SK-MEL-5 (cell line): ENCODE results near the gene PKD1. TPM values are rescaled to one million over a fixed set of nuclear protein-coding genes. Genes with fewer than 3 reads are reported as not detected.
"Not testable (repeated sequence)": the region's sequence is repeated elsewhere in the genome, so short reads cannot be mapped to it uniquely, and the experiment has no call there.

Experiments
- DNase-seq: peaks from one replicate; pipeline ENCODE4 v3.0.0-alpha.2; 2016; ENCODE audit warnings: low read depth, low spot score
- in situ Hi-C: cut with HindIII; loops from 2 replicates; pipeline ENCODE4 v1.10.0; 2016; ENCODE audit warnings: low sequenced_read_pairs, high pct_unique_total_duplicates, low pct_unique_long_range_greater_than_20kb
- total RNA-seq: library from RNA; depleted of rRNA; stranded (reverse); fragments of >200 nt; shearing (Covaris generic); gene quantifications from 2 replicates; pipeline ENCODE4 v1.2.3, GENCODE V29; 2014

PKD1 gene
- total RNA-seq, 1 experiment from 2014 or later = 18.8 TPM

GRCh38 chr16:2105769-2106168, 29.9 kb downstream of the PKD1 start:
- not testable (repeated sequence) for DNase-seq

DNA sequence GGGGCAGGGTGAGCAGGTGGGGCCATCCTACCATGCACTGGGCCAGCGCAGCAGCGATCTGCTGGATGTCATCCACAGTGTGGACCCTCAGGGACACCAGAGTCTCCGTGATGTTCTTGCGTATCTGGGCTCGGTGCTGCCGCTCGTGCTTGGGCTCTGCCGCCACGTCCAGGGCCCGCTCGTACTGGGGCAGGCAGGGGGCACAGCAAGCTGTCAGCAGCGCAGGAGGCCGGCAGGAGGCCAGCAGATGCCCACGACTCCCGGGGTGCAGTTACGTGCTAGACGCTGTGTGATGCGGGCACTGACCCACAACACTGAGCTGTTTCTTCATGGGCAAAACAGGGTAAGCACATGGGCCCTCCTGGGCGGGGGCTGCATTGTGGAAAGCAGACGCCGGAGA, 30.4 kb downstream of the PKD1 start:
- in situ Hi-C loops = not testable (repeated sequence)

More at GRCh38 chr16:2105769-2106168, 29.9 kb downstream of the PKD1 start:
- in situ Hi-C loops = not testable (repeated sequence)

DNA sequence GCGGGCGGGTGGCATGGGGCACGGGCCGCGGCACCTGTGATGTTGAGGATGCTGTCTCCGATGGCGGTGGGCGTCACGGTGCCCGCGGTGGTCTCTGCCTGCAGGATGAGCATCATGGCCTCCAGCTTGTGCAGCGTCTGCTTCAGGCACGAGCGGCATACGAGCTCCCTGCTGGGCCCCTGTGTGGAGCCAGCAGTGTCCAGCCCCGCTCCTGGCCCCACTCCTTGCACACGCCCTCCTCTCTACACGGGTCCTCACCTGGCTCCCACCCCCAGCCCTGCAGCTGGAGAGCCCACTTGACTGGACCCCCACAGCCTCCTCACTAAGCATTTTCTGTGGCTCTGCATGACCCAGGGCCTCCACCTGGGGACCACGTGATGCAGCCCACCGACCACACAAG, 31.2 kb downstream of the PKD1 start:
- DNase-seq, in situ Hi-C loops: not testable (repeated sequence)

More for the DNA sequence above, 30.4 kb downstream of the PKD1 start:
- not testable (repeated sequence) for DNase-seq

DNA sequence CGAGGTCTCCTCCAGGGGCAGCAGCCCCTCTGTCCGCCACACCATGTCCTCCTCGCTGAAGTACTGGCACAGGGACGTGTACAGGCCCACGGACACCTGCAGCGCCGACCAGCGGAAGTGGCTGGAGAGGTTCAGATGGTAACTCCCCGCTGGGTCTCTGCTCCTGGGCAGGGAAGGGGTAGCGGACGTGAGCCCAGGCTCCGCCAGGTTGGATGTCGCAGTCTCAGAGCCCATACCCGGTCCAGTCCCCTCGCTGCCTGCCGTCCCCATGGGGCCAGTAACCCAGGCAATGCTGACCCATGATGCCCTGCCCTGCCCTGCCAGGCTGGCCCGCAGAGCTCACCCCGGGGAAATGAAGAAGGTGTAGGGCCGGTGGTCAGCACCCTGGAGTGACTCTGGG, 33.2 kb downstream of the PKD1 start:
- in situ Hi-C loops = no loop called here
- DNase-seq = no peak

DNA sequence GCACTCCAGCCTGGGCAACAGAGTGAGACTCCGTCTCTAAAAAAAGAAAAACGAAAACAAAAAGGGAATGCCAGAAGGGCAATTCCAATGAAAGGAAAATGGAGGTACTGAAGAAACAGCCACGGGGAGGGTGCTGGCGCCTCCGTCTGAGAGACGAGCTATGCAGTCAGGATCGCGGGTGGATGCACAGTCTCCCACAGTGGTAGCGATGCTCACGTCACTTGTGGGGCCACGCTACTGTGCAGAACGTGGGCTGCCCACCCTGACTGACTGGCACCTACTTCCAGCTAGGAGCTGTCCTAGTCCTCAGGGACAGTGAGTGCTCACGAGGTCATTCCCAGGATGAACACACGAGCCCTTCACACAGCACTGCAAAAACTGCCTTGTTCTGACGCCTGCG, 34.1 kb downstream of the PKD1 start:
- in situ Hi-C loops, DNase-seq: not testable (repeated sequence)

DNA sequence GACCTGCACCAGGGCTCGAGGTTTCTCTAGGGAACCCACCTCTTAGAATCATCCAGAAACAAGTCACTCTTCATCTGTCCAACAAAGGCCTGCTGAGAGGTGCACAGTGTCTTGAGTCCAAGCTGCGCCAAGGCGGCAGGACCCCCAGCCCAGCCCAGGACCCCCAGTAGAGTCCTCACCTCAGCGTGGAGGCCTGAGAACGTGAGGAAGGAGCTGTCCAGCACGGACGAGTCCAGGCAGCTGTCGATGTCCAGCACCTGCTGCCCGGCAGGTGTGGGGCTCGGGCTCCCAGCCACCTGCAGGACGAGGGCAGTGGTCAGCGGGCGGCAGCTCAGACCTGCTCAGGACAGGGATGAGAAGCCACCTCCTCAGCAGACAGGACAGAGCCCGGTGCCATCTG, 38.0 kb downstream of the PKD1 start:
- in situ Hi-C loops, DNase-seq: not testable (repeated sequence)

DNA sequence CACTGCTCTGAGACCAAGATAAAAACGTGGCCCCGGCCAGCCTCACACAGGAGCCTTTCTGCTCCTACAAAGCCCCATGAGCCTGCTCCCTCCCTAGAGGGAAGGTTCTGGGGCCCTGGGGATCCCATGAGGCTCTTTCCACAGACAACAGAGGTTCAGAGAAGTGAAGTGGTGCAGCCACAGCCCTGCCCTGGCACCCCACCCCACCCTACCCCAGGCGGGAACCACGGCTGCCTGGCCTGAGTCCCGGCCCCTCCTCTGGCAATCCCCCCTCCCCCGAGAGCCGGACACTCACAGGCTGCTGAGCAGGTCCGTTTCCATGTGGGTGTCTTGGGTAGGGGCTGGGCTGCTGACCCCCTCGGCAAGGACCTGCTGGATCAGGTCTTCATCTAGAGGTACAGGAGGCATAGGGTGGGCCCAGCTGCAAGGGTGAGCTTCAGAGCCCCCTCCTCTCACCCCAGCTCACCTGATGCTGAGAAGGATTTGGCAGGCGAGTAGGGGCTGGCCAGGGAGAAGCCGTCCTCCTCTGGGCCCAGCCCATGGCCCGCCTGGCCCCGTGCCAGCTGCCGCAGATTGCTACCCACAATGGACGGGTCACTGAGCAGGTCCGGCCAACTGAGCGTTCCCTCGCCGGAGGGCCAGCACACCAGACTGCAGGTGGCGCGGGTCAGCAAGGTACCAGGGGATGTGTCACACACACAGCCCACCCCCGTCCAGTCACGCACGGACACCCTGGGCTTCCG, 38.7 kb downstream of the PKD1 start:
- no peak for DNase-seq
- in situ Hi-C loops = no loop called here

GRCh38 chr16:2095918-2096582, 39.6 kb downstream of the PKD1 start:
- DNase-seq = no peak
- in situ Hi-C loops = no loop called here

GRCh38 chr16:2095315-2095853, 40.3 kb downstream of the PKD1 start:
- no peak for DNase-seq
- in situ Hi-C loops = no loop called here

GRCh38 chr16:2093793-2094192, 41.9 kb downstream of the PKD1 start:
- in situ Hi-C loops = no loop called here
- no peak for DNase-seq

DNA sequence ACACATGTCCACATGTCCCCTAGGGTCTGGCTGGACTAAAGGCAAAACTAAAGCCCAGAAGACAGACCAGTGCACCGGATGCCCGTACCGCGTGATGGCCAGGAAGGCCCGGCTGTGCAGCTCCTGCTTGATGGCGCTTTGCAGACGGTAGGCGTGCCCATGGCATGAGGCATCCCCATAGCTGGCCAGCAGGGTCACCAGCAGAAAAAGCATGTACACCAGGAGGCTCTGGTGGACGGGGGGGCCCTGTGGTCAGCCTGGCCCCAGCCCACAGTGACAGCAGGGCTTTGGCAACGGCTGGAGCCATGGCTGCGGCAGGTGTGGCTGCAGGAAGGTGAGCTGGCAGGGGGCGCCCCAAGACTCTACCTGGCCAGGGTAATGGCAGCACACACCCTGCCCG, 42.8 kb downstream of the PKD1 start:
- no peak for DNase-seq
- in situ Hi-C loops = no loop called here

- no peak for DNase-seq
- in situ Hi-C loops = no loop called here
Observed at GRCh38 chr16:2092256-2092620, 43.5 kb downstream of the PKD1 start.

GRCh38 chr16:2091547-2092255, 44.0 kb downstream of the PKD1 start:
- in situ Hi-C loops = no loop called here
- DNase-seq = no peak

GRCh38 chr16:2090777-2091546, 44.7 kb downstream of the PKD1 start:
- peak; percentile 15 for DNase-seq
- in situ Hi-C loops = no loop called here

DNA sequence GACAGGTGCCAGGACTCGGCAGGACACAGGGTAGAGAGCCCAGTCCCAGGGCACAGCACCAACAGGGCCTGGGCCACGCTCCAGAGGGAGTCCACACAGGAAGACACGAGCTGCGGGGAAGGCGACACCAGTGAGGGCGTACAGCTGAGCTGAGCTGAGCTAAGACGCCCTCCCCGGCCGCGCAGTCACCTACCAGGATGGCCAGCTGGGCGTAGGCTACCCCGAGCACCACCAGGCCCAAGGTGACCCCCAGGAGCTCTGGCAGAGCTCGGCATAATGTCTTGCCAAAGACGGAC, 45.3 kb downstream of the PKD1 start:
- in situ Hi-C loops = no loop called here
- no peak for DNase-seq

GRCh38 chr16:2089706-2090480, 45.8 kb downstream of the PKD1 start:
- in situ Hi-C loops = no loop called here

GRCh38 chr16:2088759-2089358, 46.8 kb downstream of the PKD1 start:
- in situ Hi-C loops = no loop called here

More at GRCh38 chr16:2089706-2090480, 45.8 kb downstream of the PKD1 start:
- DNase-seq = no peak

More at GRCh38 chr16:2088759-2089358, 46.8 kb downstream of the PKD1 start:
- DNase-seq = no peak
